RKO (cell line): ENCODE results near the gene EPN2.

Source experiments
- DNase-seq: peaks from one replicate; pipeline ENCODE4 v3.0.0-alpha.2; 2016; ENCODE audit warnings: low spot score

The EPN2 gene

GRCh38 chr17:19331134-19331533 lies 94.0 kb downstream of the EPN2 start:
- DNase-seq = no peak

DNA sequence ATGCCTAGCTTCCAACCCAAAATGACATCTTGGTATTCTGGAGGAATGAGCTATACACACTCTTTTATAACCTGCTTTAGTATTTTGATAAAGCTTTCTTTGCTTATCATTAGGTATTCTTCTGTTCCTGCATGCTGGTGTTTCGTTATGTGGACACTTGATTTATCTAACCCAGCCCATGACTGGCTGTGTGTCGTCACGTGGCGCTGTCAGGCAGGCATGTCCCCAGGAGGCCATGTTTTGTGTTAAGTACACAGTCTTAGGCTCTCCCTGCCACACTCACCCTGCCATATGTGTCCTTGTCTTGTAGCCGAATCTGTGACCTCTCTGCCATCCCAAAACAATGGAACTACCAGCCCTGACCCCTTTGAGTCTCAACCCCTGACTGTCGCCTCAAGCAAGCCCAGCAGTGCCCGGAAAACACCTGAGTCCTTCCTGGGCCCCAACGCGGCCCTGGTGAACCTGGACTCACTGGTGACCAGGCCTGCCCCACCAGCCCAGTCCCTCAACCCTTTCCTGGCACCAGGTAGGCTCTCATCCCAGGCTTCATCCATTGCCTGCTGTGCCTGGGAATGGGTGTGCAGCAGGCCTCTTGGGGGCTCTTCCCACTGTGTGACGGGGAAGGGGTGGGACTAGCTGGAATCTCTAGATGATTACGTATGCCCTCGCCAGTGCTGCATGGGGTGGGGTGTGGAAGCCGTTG lies 94.5 kb downstream of the EPN2 start:
- DNase-seq = no peak

- DNase-seq = no peak
These were observed 95.4 kb downstream of the EPN2 start for GRCh38 chr17:19332371-19333131.

- no peak for DNase-seq
These were observed 95.9 kb downstream of the EPN2 start for GRCh38 chr17:19333132-19333440.

- DNase-seq = no peak
These were observed 96.6 kb downstream of the EPN2 start for GRCh38 chr17:19333736-19334290.

- no peak for DNase-seq
These were observed 97.2 kb downstream of the EPN2 start for GRCh38 chr17:19334331-19334730.

DNA sequence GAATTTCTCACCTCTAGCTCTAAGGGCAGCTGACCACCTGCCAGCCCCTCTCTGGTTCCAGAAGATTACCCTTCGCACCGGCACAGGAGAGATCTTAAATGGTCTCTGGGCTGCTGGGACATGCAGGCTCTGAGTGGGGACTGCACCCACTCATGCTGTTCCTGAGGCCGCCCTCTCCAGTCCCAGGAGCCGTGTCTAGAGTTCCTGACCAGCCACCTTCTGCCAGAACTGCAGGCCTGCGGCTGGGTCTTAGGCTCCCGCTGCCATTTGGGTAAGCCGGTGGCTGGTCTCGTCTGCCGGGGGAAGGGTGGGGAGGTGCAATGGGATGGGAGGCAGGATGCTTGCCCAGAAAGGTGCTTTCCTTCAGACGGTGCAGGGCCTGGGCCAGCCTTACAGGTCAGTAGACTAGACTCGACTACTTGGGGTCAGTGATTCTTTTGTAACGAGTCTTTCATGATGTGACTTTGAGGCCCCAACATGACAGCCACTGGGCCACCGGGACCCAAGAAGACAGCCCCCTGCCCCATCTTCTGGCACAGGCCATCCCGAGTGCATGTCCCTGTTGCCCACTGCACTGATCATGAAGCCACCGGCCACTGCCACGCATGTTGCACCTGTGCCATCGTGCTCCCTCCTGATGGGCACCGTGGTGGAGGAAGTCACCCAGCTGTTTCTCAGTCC lies 98.9 kb downstream of the EPN2 start:
- no peak for DNase-seq

DNA sequence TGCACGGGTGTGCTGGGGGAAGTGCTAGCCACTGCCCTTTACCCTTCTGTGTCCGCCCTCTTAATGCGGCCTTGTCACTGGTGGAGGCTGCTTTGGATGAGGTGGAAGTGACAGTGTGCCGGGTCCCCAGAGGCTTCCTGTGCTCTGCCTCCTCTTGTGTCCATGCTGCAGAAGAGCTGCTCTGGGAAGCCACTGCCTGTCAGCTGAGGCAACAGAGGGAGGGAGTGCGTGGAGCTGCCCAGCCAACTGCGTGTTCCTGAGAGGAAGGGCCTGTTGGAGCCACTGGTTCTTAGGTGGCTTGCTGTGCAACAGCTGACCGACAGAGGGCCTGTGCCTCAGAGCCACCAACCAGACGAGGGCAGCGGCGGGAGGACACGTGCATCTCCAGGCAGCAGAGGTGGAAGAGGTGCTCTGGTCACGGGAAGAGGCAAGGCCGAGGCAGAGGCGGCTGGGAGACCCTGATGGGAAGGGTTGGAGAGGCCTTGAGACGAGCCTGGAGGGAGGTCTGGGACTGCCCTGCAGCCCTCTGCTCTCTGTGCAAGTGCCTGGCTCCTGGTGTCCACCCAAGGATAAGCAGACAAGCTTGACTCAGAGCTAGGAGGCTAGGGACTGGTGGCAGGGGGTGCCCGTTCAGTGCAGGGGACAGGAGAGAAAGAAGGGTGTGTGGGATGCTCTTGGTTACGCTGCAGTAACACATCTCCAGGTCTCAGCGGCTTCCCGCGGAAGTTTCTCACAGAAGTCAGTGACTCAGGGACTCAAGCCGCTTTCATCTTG lies 100.0 kb downstream of the EPN2 start:
- no peak for DNase-seq

DNA sequence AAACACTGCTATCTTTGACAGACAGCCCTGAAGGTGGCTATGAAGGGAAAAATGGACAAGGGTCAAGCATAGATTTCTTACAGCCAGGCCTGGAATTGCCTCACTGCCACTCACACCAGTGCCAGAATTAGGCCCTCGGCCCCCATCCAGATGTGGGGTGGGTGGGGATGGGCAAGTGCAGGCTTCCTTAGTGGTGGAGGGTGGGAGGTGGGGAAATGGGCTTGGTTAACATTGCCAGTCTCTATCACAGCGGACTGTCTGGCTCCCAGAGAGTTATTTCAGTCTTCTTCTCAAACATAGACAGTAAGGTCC lies 100.5 kb downstream of the EPN2 start:
- no peak for DNase-seq

DNA sequence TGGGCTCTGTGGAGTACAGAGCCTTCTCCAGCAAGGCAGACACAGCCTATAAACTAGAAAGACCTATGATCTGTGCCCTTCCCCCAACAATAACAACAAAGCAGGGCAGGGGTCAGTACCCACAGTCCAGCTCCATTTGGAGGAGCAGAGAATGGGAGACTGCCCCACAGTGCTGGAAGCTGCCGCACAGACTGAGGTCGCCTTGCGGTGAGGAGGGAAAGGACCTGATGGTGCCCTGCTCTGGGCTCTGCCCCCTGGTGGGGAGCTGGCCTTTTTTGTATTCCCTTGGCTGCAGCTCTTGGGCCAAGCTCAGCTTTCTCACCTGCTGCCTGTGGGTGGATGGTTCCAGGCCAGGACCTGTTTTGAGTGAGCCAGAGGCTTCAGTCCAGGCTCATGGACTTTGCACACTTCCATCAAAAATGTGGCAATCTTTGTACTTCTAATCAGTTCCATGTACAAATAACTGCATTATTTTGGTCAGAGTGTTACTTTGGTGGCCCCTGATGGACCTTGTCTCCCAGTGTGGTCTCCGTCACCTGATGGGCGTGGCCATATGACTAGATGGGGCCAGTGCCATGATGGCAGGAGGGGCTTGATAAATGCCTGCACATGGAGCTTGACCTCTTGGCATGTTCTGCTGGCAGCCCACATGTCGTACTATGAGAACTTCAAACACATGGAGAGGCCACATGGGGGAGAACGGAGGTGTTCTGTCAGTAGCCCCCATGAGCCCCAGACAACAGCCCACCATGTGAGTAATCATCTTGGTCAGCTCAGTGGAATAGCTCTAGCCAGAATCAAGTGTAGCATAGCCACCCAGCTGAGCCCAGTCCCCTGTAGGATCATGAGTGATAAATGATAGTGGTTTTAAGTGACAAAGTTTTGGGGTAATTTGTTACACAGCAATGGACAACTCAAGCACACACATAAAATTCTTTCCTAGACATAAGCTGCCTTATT lies 101.1 kb downstream of the EPN2 start:
- peak; percentile 19 for DNase-seq

DNA sequence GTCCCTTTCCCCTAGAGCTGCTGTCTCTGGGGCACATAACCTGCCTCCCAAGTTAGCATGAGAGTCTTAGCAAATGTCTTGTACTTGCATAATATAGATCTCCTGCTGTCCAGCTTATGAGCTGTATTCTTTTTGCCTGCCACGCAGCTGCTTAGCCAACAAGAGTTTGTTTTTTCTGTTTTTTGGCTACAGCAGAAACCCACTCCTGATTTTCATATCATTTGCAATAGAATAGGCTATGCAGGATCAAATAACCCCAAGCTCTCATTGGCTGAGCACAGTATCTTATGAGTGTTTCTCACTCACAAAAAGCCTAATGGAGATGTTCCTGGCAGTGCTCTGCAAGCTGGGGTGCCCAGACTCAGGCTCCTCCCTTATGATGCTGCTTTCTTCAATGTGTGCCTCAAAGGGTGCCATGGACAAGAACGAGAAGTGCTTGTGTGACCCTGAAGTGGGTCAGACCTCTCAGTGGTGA lies 102.2 kb downstream of the EPN2 start:
- no peak for DNase-seq

- DNase-seq = no peak
These were observed 104.1 kb downstream of the EPN2 start for GRCh38 chr17:19341211-19341631.

DNA sequence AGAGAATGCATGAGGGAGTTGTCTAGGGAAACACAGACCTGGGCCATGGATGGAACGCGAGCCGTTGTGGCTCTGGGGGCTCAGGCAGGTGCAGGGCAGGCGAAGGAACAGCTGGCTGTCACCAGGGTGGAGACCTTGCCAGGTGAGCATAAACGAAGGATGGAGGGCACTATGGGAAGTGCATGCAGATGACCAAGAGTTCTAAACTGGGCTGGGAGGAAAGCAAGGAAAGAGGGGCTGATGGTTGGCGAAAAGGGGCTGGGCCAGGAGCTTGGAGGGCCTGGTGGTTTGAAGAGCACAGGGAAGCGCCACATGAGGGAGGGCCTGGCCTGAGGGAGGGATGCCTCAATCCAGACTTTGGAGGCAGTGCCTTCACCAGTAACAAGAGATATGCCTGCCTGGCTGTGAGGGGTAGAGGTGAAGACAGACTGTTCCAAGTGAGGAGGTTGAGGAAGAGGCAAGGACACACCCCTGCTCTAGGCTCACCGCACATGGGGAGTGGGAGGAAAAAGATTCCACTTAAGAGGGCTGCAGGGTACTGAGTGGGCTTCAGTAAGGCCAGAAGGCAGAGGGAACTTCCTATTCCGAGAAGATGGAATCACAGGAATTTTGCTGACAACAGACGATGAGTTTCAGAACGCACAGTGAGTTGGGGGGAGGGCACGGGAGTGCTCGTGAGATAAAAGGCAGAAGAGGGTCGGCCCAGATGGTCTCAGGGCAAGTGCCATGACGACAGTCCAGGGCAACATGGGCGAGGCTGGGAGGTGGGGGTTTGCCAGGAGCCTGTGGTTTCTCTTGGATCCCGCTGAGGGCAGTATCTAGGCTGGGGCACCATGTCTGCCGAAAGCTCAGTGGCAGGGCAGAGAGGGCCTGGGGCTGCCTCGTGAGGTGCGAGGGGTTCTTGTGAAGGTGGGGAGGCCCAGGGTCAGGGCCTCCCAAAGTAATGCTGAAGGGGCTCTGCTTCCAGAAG lies 104.8 kb downstream of the EPN2 start:
- no peak for DNase-seq

GRCh38 chr17:19342611-19343255 lies 105.6 kb downstream of the EPN2 start:
- DNase-seq = no peak

DNA sequence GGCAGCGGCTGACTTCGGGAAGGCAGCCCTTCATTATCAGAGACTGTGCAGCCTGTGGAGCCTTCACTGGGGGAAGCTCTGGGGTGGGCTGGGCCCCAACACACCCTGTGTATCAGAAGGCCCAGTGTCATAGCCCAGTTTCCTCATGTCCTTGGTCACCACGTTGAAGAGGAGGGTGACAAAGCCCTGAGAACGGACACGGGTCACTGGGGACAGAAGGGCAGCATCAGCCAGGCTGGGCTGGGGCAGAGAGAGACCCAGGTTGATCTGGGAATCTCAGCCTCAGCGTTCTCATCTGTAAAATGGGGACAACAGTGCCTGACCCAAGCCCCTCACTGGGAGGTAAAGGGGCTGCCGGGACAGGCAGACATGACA lies 106.1 kb downstream of the EPN2 start:
- no peak for DNase-seq

- no peak for DNase-seq
These were observed 106.5 kb downstream of the EPN2 start for GRCh38 chr17:19343671-19344151.

GRCh38 chr17:19344311-19345066 lies 107.3 kb downstream of the EPN2 start:
- DNase-seq = no peak

DNA sequence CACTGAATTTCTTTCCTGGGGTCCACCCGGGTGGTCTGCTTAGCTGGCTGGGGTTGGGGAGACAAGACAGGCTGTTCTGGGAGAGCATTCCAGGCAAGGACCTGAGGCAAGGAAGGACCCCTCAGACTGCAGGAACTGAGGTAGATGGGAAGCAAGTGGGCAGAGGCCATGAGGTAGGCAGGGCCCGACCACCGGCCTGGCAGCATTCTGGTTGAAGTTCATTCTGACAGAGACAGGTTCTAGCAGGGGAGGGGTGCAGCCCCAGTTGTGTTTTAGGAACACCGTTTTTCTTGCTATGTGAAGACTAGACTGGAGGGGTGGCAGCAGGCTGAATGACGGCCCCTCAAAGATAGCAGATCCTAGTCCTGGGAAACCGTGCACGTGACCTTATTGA lies 107.9 kb downstream of the EPN2 start:
- DNase-seq = no peak
